Esophagus (tissue), 2 donors: ENCODE results near the gene HPSE. TPM values are rescaled to one million over a fixed set of nuclear protein-coding genes. Genes with fewer than 3 reads are reported as not detected.
"Not testable (repeated sequence)": the region's sequence is repeated elsewhere in the genome, so short reads cannot be mapped to it uniquely, and the experiment has no call there.

Experiments used
- H3K27ac ChIP-seq, 2 donors: one replicate each; pipeline ENCODE4 v1.5.1; 2013; ENCODE audit warnings: low read depth in 2 of 2, mild to moderate bottlenecking in 2 of 2, inconsistent platforms in 1 of 2, low read length in 1 of 2, moderate library complexity in 1 of 2
- H3K27me3 ChIP-seq, 2 donors: one replicate each; pipeline ENCODE4 v1.6.1; 2013; ENCODE audit warnings: low read length in 2 of 2, control low read depth in 1 of 2, mild to moderate bottlenecking in 1 of 2; ENCODE audit not compliant: insufficient read depth in 2 of 2, control insufficient read depth in 1 of 2
- H3K36me3 ChIP-seq, 2 donors: one replicate each; pipeline ENCODE4 v1.6.1; 2013; ENCODE audit warnings: low read length in 1 of 2; ENCODE audit not compliant: control insufficient read depth in 2 of 2, insufficient read depth in 2 of 2
- H3K4me1 ChIP-seq, 2 donors: one replicate each; pipeline ENCODE4 v1.6.1; 2013; ENCODE audit warnings: low read length in 1 of 2; ENCODE audit not compliant: control insufficient read depth in 2 of 2, insufficient read depth in 2 of 2
- H3K4me3 ChIP-seq, 2 donors: one replicate each; pipeline ENCODE4 v1.5.1; 2013; ENCODE audit warnings: low read length in 2 of 2, mild to moderate bottlenecking in 2 of 2, low read depth in 1 of 2, moderate library complexity in 1 of 2
- H3K9me3 ChIP-seq, 2 donors: one replicate each; pipeline ENCODE4 v1.6.1; 2013; ENCODE audit warnings: mild to moderate bottlenecking in 2 of 2, low read depth in 1 of 2, low read length in 1 of 2, moderate library complexity in 1 of 2; ENCODE audit not compliant: control insufficient read depth in 2 of 2, insufficient read depth in 1 of 2
- WGBS, 2 donors: extraction: QIAGEN DNeasy Blood & Tissue Kit; methylation state at CpG; one replicate each; pipeline ENCODE4 v1.1.7; 2013; 5-methylcytosine and 5-hydroxymethylcytosine counted together
- polyA plus RNA-seq, 2 donors: library from polyadenylated mRNA; stranded (reverse); fragments of 200-250 nt; gene quantifications; one replicate each; pipeline ENCODE4 v1.2.3, GENCODE V29; 2013
- donor health status: healthy with polysubstance abuse.
- donor health status: Bipolar disorder and iron deficiency.

HPSE gene
- polyA plus RNA-seq, 2 donors, result 15.9 to 16.7 TPM

GRCh38 chr4:83340692-83341343 is 6.2 kb upstream of the HPSE start:
- no peaks in the 10 kb centered on the region for H3K36me3 ChIP-seq
- H3K27me3 ChIP-seq, result no peaks in the 10 kb centered on the region
- no peak overlapping the region for H3K4me3 ChIP-seq
- WGBS, 2 donors, result 35 to 39% methylated on average over 2 of the region's 2 CpGs
- H3K27ac ChIP-seq, result no peak overlapping the region
- no peaks in the 10 kb centered on the region for H3K9me3 ChIP-seq
- no peaks in the 10 kb centered on the region for H3K4me1 ChIP-seq

DNA sequence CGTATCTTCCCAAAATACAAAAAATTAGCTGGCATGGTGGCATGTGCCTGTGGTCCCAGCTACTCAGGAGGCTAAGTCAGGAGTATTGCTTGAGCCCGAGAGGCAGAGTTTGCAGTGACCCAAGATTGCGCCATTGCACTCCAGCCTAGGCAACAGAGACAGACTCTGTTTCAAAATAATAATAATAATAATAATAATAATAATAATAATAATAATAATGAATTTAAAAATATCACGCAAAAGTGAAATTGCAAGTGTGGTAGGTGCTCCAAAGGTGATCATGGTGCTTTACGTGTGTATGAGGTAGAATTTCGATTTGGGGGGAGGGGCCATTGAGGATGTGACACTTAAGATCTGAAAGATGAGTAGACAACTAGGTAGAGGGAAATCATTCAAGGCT is 4.9 kb upstream of the HPSE start:
- H3K27me3 ChIP-seq, result no peaks in the 10 kb centered on the region
- H3K9me3 ChIP-seq, result no peaks in the 10 kb centered on the region
- H3K36me3 ChIP-seq, result no peaks in the 10 kb centered on the region
- H3K27ac ChIP-seq, result no peak overlapping the region
- no peak overlapping the region for H3K4me3 ChIP-seq
- H3K4me1 ChIP-seq, result peaks cover 0 to 4% of the 10 kb centered on the region in 2 donors
- WGBS, 2 donors, result 93% methylated on average over 6 of the region's 6 CpGs

DNA sequence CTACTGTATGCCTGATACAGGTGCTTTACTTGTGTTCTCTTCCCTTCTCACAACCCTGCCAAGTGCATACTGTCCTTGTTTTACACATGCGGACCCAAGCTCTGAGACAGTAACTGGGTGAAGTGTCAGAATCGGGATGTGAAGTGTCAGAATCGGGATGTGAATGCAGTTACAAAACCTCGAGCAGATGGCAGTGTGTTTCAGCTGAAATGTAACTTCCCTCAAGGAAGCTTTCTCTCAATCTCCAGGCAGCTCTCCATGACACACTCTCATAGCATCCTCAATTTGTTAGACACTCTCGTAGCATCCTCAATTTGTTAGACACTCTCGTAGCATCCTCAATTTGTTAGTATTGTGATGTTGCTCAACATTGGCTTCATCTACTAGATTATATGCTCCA is 1.1 kb upstream of the HPSE start:
- H3K4me3 ChIP-seq, result no peak overlapping the region
- H3K27ac ChIP-seq, result no peak overlapping the region
- no peaks in the 10 kb centered on the region for H3K36me3 ChIP-seq
- 35 to 36% methylated on average over 6 of the region's 6 CpGs for WGBS, 2 donors
- H3K4me1 ChIP-seq, result peaks cover 0 to 7% of the 10 kb centered on the region in 2 donors
- no peaks in the 10 kb centered on the region for H3K27me3 ChIP-seq
- H3K9me3 ChIP-seq, result no peaks in the 10 kb centered on the region

GRCh38 chr4:83331956-83332355 is 2.7 kb downstream of the HPSE start:
- Histone ChIP-seq H3K9me3 (no peaks in the 10 kb centered on the region), H3K36me3 (no peaks in the 10 kb centered on the region), H3K27ac (no peak overlapping the region), H3K27me3 (no peaks in the 10 kb centered on the region), H3K4me3 (no peak overlapping the region), H3K4me1 (peaks cover 0 to 10% of the 10 kb centered on the region in 2 donors)
- WGBS, 2 donors, result 79 to 92% methylated on average over 3 of the region's 3 CpGs

DNA sequence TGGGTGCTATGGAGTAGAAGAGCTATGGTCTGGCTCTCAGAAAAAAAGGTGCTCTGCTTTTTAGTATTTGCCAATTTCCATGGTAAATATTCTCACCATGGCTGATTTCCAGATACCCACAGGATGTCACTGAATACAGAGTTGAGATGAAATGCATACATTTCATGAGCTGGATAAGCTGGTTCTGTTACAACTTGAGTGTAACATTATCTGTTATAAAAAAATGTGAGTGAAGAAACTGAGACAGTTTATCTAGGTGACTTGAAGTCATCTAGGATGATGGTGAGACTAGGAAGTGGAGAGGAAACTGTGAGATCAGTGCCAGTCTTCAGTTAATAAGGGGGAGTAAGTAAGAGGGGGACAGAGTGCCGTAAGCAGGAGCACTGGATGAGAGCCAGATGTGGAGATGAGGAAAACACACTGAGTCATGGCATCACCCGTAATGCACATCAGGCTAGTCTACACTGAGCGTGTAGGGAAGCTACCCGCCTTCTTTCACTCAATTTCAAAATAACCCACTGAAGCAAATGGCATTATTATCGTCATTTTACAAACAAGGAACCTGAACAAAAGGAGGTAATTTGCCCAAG is 5.0 kb downstream of the HPSE start:
- H3K9me3 ChIP-seq, result no peaks in the 10 kb centered on the region
- H3K27me3 ChIP-seq, result no peaks in the 10 kb centered on the region
- WGBS, 2 donors, result 56 to 73% methylated on average over 5 of the region's 5 CpGs
- H3K4me1 ChIP-seq, result peaks cover 0 to 6% of the 10 kb centered on the region in 2 donors
- no peaks in the 10 kb centered on the region for H3K36me3 ChIP-seq
- H3K4me3 ChIP-seq, result no peak overlapping the region
- H3K27ac ChIP-seq, result peak overlapping the region in 1 of 2 donors; percentile 18

DNA sequence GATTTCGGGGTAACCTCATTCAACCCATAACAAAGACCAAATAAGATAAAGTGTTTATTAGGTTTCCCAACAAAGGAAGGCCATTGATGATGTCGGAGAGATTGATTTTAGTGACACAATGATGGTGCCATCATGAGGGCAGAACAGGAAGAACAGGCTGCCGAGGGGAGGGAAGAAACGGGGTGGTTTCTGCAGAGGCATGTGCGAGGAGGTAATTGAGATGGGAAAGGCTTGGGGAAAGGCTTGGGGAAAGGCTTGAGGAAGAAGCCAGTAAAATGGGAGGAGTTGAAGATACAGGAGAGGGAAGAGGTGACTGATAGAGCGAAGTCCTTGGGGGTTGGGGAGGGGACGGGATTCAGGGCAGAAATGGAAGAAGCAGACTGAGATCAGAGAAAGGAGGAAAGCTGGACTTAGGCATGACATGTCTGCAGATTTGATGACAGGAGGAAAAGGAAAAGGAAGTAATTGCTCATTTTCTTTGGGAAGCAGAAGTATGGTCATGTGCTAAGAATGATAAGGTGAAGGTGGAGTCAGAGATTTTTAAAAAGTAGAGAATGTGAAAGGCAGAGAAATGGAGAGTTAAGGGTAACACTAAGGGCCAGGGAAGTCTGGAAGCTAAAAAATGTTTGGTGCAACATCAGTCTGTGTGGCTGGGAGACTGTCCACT is 6.0 kb downstream of the HPSE start:
- Histone ChIP-seq H3K27ac (no peak overlapping the region), H3K36me3 (no peaks in the 10 kb centered on the region), H3K4me1 (peaks cover 0 to 3% of the 10 kb centered on the region in 2 donors), H3K9me3 (no peaks in the 10 kb centered on the region), H3K27me3 (no peaks in the 10 kb centered on the region), H3K4me3 (no peak overlapping the region)
- WGBS, 2 donors, result 59 to 64% methylated on average over 7 of the region's 7 CpGs

DNA sequence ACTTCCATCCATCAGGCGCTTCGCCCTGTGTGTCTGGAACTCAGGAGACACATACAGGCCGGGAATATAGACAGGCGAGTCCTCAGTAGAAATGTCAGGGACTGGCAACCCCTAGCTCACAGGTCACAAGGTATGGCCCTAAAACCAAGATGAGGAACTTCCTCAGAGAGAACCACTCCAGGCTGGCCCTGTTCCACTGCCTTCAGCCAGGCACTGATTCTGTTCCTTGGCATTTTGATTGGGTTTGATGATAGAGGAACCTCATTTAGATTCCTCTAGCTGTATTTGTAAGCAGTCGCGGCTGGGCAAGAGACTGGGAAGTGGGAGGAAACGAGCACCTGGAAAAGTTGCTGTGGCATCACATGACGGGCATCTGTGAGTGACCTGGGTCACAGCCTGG is 8.1 kb downstream of the HPSE start:
- Histone ChIP-seq H3K27me3 (no peaks in the 10 kb centered on the region), H3K4me1 (peaks cover 0 to 3% of the 10 kb centered on the region in 2 donors), H3K27ac (no peak overlapping the region), H3K4me3 (no peak overlapping the region), H3K36me3 (no peaks in the 10 kb centered on the region), H3K9me3 (no peaks in the 10 kb centered on the region)
- WGBS, 2 donors, result 81 to 87% methylated on average over 8 of the region's 8 CpGs

- not testable (repeated sequence) for H3K4me3 ChIP-seq, H3K27me3 ChIP-seq, H3K9me3 ChIP-seq, H3K4me1 ChIP-seq, H3K36me3 ChIP-seq, H3K27ac ChIP-seq
- 72 to 85% methylated on average over 4 of the region's 4 CpGs for WGBS, 2 donors
Measured at GRCh38 chr4:83325306-83325705, 9.3 kb downstream of the HPSE start.

DNA sequence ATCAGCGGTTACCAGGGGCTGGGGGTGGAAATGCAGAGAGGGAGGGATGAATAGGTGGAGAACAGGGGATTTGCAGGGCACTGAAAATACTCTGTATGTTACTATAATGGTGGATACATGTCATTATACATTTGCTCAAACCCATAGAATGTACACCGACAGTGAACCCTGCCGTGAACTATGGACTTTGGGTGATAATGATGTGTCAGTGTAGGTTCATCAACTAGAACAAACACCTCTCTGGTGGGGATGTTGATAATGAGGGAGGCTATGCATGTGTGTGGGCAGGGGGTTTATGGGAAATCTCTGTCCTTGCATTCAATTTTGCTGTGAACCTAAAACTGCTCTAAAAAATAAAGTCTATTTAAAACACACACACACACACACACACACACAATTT is 11.5 kb downstream of the HPSE start:
- WGBS, 2 donors, result 77 to 88% methylated on average over 3 of the region's 3 CpGs
- no peaks in the 10 kb centered on the region for H3K9me3 ChIP-seq
- H3K36me3 ChIP-seq, result no peaks in the 10 kb centered on the region
- H3K4me1 ChIP-seq, result no peaks in the 10 kb centered on the region
- no peak overlapping the region for H3K4me3 ChIP-seq
- H3K27ac ChIP-seq, result no peak overlapping the region
- H3K27me3 ChIP-seq, result no peaks in the 10 kb centered on the region

DNA sequence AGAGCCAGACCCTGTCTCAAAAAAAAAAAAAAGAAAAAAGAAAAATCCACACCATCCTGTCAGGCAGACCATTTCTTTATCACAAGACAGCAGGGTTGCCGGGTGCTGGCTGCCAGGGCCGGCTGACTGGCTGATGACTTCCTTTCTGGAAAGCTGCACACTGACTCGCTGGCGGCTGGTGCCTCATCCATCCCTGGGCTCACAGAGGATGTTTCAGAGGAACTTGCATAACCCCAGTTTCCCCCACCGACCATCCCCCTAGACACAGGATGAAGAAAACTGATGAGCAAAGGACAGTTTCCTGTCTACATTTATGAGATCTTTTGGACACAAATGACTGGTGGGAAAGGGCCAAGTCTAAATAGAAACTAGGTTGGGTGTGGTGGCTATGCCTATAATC is 14.1 kb downstream of the HPSE start:
- no peaks in the 10 kb centered on the region for H3K4me1 ChIP-seq
- 61 to 68% methylated on average over 5 of the region's 5 CpGs for WGBS, 2 donors
- no peak overlapping the region for H3K27ac ChIP-seq
- H3K36me3 ChIP-seq, result no peaks in the 10 kb centered on the region
- no peak overlapping the region for H3K4me3 ChIP-seq
- no peaks in the 10 kb centered on the region for H3K9me3 ChIP-seq
- no peaks in the 10 kb centered on the region for H3K27me3 ChIP-seq
